NCI-H69 (cell line): Measurements from ENCODE around the gene THADA.
"Not testable (repeated sequence)": the region's sequence is repeated elsewhere in the genome, so short reads cannot be mapped to it uniquely, and the experiment has no call there.

Source experiments
- DNase-seq: peaks from one replicate; lab custom pipeline; 2025; lab: John Stamatoyannopoulos, UW

THADA gene

GRCh38 chr2:43594875-43595274, 963 bp downstream of the THADA start:
- DNase-seq = peak; percentile 8

DNA sequence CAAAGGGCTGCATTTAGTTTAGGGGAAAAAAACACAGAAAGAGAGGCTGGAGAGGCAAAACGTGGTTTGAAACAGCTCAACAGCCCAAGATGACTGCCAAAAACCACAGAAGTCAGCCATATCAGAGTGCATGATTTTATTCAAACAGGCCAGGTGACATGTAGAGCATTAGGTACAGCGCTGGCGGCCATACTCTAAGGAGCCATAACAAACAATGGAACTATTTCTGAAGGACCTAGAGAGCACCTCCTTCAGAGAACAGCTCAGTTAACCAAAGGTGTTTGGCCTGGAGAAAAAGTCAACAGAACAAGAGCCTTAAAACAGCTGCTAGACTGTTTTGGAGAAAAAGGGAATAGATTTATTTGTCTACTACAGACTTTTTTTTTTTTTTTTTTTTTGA, 2.6 kb downstream of the THADA start:
- no peak for DNase-seq

GRCh38 chr2:43592443-43592842, 3.4 kb downstream of the THADA start:
- DNase-seq = peak; percentile 0

DNA sequence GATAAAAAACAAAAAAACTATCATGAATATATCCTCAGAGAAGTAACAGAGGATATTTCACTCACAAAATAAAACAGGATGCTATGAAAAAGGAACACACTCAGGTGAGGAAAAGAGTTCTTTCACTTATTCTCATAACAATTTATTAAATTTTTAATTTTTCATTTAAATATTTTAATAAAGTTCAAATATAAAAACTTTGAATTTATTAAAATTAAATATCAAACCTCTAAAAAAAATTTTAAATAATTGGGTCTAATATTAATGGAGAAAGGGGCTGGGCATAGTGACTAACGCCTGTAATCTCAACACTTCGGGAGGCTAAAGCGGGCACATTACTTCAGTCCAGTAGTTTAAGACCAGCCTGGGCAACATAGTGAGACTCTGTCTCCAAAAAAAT, 10.1 kb downstream of the THADA start:
- no peak for DNase-seq

- DNase-seq = no peak
Observed at GRCh38 chr2:43579275-43579981, 16.4 kb downstream of the THADA start.

DNA sequence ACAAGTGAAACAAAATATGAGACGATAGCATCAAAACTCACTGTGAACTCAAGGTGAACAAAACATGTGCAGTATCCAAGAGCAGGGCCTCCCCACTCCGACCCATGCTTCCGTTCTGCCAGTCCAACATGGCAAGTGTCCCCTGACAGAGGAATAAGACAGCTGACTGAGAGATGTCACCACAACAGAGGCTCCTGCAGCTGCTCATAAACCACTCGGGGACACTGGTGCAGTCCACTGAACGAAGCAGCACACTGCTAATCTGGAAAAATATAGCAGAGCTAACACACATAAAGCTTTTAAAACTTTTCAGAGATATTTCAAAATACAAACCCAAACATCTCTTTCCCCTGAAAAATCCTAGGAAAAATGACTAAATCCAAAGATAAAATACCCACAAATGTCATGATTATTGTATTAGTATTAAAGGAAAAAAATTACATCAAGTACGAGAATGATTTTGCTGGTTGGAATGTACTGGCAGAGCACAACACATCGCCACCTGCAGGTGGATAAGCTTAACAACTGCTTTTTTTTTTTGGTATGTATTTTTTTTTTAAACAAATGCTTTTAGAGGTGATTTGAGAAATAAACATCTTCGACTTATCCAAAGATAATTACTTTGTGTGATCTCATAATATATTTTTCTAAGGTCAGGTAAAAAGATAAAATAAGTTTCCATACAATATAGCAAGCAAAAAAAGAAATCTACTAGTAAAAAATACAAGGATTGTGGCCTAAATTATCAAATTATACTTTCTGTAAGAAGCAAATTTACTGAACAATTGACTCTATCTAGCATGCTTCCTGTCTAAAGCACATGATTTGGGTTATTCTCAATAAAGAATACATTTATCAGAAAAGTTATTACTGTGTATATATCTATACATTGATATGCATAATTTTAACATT, 18.6 kb downstream of the THADA start:
- DNase-seq = peak; percentile 37

DNA sequence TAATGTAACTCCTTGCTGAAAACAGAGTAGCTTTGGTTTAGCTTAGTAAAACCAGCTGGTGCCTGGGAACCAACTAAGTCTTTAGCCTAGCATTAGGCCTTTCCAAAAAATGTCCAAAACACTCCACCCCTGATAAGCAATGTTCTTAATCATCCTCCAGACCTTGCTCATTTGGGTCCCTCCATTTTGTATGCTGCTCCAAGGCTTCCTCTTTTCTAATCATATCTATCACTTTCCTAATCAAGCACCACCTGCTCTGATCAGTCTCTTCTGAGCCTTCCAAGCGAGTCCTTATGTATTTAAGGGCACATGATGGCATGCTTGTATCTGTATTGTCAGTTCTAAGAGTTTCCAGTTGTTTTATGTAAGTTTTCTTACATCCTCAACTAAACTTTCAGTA, 23.6 kb downstream of the THADA start:
- no peak for DNase-seq

- no peak for DNase-seq
Observed at GRCh38 chr2:43569921-43570320, 25.9 kb downstream of the THADA start.

- no peak for DNase-seq
Observed at GRCh38 chr2:43568228-43568627, 27.6 kb downstream of the THADA start.

DNA sequence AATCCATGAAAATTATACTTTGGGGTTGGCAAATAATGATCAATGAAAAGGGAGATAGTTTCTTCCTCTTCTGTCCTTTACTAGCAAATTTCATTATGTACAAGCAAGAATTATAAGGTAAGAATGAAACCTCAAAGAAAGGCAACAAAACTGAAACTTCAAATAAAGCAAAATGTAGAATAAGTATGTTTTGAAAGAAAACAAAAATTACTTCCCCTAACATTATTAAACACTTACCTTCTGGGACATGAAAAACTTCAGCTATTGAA, 29.4 kb downstream of the THADA start:
- no peak for DNase-seq

GRCh38 chr2:43563679-43564078, 32.2 kb downstream of the THADA start:
- peak; percentile 37 for DNase-seq

GRCh38 chr2:43560231-43560547, 35.6 kb downstream of the THADA start:
- no peak for DNase-seq

GRCh38 chr2:43559391-43560230, 36.2 kb downstream of the THADA start:
- DNase-seq = no peak

GRCh38 chr2:43557196-43557595, 38.6 kb downstream of the THADA start:
- DNase-seq = no peak

DNA sequence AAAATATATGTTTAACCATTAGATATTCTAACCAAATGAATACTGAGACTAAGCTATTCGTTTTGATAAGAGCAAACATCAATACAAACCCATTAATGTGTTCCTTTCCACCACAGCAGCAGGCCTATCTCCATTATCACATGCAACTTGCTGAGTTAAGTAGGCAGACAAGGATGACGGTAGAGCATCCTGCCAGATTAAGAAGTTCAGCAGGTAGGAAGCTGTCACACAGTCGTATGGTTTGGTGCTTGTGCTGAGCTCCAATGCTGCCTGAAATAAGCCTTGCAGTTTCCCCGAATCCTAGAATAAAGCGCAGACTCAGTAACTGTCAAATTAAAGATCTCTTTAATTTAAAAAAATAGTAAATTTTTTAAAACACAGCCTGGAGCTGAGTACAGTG, 39.6 kb downstream of the THADA start:
- DNase-seq = no peak

GRCh38 chr2:43553341-43553855, 42.4 kb downstream of the THADA start:
- DNase-seq = no peak

DNA sequence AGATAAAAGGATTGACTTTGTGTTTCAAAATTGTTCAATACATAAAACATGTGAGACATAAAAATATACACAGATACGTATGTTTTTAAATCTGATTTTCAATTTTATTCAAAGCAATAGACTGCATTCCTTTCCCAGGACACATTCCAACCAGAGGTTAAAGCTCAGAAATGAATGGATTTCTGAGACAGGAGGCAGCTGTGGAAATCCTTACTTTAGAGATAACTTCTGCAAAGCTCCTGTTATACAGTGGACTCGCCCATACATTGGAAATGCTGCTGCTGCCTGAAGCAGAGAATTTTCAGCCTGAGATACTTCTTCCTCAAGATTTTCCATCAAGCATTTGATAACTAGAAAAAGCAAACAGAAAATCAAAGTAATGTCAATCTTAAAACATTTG, 43.8 kb downstream of the THADA start:
- DNase-seq = no peak

- not testable (repeated sequence) for DNase-seq
Observed at GRCh38 chr2:43548381-43548780, 47.5 kb downstream of the THADA start.

GRCh38 chr2:43542285-43542933, 53.4 kb downstream of the THADA start:
- DNase-seq = peak; percentile 36

- no peak for DNase-seq
Observed at GRCh38 chr2:43541165-43541564, 54.7 kb downstream of the THADA start.

DNA sequence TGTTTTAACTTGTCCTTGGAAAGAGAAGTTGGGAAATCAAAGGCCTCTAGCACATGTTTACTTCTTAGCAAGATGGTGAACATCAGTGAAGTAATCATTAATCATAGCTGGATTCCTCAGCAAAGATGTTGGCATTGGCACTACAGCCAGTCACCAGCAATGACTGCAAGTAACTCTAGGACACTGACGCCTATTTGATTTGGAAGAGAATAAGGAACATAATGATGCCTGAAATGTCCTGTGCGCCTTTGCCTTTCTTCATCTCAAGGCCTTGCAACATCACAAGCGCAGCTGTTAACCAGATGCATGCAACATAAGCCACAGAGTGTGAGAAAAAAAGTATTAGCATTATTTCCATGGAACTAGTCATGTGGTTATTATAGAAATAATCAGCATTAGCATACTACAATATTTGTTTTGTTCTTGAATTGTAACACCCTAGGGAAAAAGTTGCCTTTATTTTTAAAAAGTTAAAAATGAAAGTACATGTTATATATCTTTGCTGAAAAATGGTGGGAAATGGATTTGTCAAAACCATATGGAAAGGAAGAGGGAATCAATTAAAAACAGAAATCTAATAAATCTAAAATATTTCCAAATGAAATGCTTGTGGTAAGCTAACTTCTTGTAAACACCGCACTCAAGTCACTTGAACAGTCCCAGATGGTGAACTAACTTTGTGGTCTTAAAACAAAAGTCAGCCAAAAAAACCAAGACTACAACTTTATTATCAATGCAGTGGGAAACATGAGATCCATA, 55.6 kb downstream of the THADA start:
- DNase-seq = no peak
